Transverse colon (tissue), 4 donors: ENCODE results near the gene ARFGAP1.

ENCODE experiments used
- CTCF ChIP-seq, 5 experiments: fragments of 200-600 bp in 3 of 5; fragments of 450-650 bp in 2 of 5; sonication (generic) in 3 of 5; IDR thresholded peaks; 1 replicate in 2 of 5; 2 replicates in 3 of 5; pipeline ENCODE4 v1.5.1; 2016 to 2017; ENCODE audit warnings: antibody characterized with exemption in 5 of 5, inconsistent platforms in 3 of 5, mild to moderate bottlenecking in 2 of 5, moderate library complexity in 1 of 5
- POLR2AphosphoS5 ChIP-seq, 3 donors: sonication (generic); formaldehyde crosslinking; IDR thresholded peaks; one replicate each; pipeline ENCODE4 v1.6.1; 2016; ENCODE audit warnings: antibody characterized with exemption in 3 of 3

DNA sequence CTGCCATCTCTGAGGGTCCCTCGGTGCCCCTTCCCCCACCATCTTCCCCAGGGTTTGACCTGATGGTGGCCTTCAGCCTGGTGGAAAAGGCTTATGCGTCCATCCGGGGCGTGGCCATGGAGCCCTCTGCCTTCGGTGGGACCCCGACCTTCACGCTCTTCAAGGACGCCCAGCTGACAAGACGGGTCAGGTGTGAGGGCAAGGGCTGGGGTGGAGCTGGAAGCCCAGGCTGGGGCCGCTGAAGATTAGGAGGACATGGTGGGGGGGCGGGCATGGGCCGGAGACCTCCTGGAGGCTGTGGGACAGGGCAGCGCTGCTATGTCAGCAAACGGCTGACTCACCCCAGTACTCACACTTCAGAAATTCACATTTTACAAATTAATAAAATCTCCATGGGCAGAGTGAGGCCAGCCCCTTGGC lies 43.9 kb downstream of the ARFGAP1 start:
- no peak for TF ChIP-seq CTCF (IDR thresholded peaks at IDR 0.05)
- TF ChIP-seq POLR2AphosphoS5 (IDR thresholded peaks at IDR 0.05), result no peak
